ENCODE results near the gene IWS1. TPM values are rescaled to one million over a fixed set of nuclear protein-coding genes. Genes with fewer than 3 reads are reported as not detected.

Gene IWS1
- total RNA-seq, 2 experiments from 2014 or later, result 24.9 to 26.0 TPM

GRCh38 chr2:127564429-127565260, 38.4 kb upstream of the IWS1 start:
- Mint-ChIP-seq H3K36me3 (ENCODE audit: low read depth) (no peaks in the 10 kb centered on the region), H3K27me3 (no peaks in the 10 kb centered on the region), H3K4me3 (no peak overlapping the region), H3K4me1 (ENCODE audit: low read depth) (peaks cover 4% of the 10 kb centered on the region), H3K9me3 (no peaks in the 10 kb centered on the region), H3K27ac (no peak overlapping the region)
- ATAC-seq (ENCODE audit: poor library complexity) (no peak), DNase-seq (no peak)
- ChIA-PET POLR2A (no interaction called here), CTCF (no interaction called here)
- H3K4me3 ChIP-seq (ENCODE audit: low read length), result no peak overlapping the region
- no peaks in the 10 kb centered on the region for H3K36me3 ChIP-seq (ENCODE audit: insufficient read depth, low read length)
- no peak overlapping the region for H3K27ac ChIP-seq (ENCODE audit: low read depth in 1 of 2, low read length in 2 of 2)
- H3K27me3 ChIP-seq (ENCODE audit: control insufficient read depth in 1 of 2, insufficient read depth in 2 of 2, low read length in 2 of 2), result peaks cover 0 to 3% of the 10 kb centered on the region in 2 experiments
- peaks cover 3% of the 10 kb centered on the region for H3K4me1 ChIP-seq (ENCODE audit: insufficient read depth, low read length)
- intact Hi-C loops (cut with DNase I, micrococcal nuclease), result no loop called here
- no peak for TF ChIP-seq CTCF (IDR thresholded peaks at IDR 0.05)
- H3K9me3 ChIP-seq (ENCODE audit: control insufficient read depth in 1 of 2, insufficient read depth in 1 of 2, low read length in 2 of 2), result no peaks in the 10 kb centered on the region

GRCh38 chr2:127563458-127564428, 37.5 kb upstream of the IWS1 start:
- Mint-ChIP-seq H3K27ac (no peak overlapping the region), H3K4me1 (ENCODE audit: low read depth) (peaks cover 4% of the 10 kb centered on the region), H3K9me3 (no peaks in the 10 kb centered on the region), H3K4me3 (no peak overlapping the region), H3K36me3 (ENCODE audit: low read depth) (no peaks in the 10 kb centered on the region), H3K27me3 (peaks cover under 1% of the 10 kb centered on the region)
- DNase-seq, result peak in 3 of 14 experiments; percentile 12 to 31 (median 24)
- ChIA-PET POLR2A (no interaction called here), CTCF (no interaction called here)
- Histone ChIP-seq H3K4me1 (ENCODE audit: insufficient read depth, low read length) (peaks cover 3% of the 10 kb centered on the region), H3K36me3 (ENCODE audit: insufficient read depth, low read length) (no peaks in the 10 kb centered on the region), H3K4me3 (ENCODE audit: low read length) (no peak overlapping the region), H3K27ac (ENCODE audit: low read depth in 1 of 2, low read length in 2 of 2) (no peak overlapping the region), H3K9me3 (ENCODE audit: control insufficient read depth in 1 of 2, insufficient read depth in 1 of 2, low read length in 2 of 2) (peaks cover 0 to 3% of the 10 kb centered on the region in 2 experiments), H3K27me3 (ENCODE audit: control insufficient read depth in 1 of 2, insufficient read depth in 2 of 2, low read length in 2 of 2) (peaks cover 5 to 6% of the 10 kb centered on the region in 2 experiments)
- intact Hi-C loops (cut with DNase I, micrococcal nuclease), result no loop called here
- ATAC-seq (ENCODE audit: poor library complexity), result no peak
- TF ChIP-seq CTCF (IDR thresholded peaks at IDR 0.05), result no peak

- peaks cover 5 to 6% of the 10 kb centered on the region in 2 experiments for H3K27me3 ChIP-seq (ENCODE audit: control insufficient read depth in 1 of 2, insufficient read depth in 2 of 2, low read length in 2 of 2)
- TF ChIP-seq CTCF (IDR thresholded peaks at IDR 0.05), result no peak
- H3K4me1 ChIP-seq (ENCODE audit: insufficient read depth, low read length), result peaks cover 3% of the 10 kb centered on the region
- intact Hi-C loops (cut with DNase I, micrococcal nuclease), result no loop called here
- peaks cover 4% of the 10 kb centered on the region for H3K4me1 Mint-ChIP-seq (ENCODE audit: low read depth)
- H3K4me3 Mint-ChIP-seq, result no peak overlapping the region
- H3K36me3 ChIP-seq (ENCODE audit: insufficient read depth, low read length), result no peaks in the 10 kb centered on the region
- ATAC-seq (ENCODE audit: poor library complexity) (no peak), DNase-seq (no peak)
- ChIA-PET POLR2A (no interaction called here), CTCF (no interaction called here)
- H3K9me3 Mint-ChIP-seq, result no peaks in the 10 kb centered on the region
- no peak overlapping the region for H3K4me3 ChIP-seq (ENCODE audit: low read length)
- no peak overlapping the region for H3K27ac Mint-ChIP-seq
- H3K9me3 ChIP-seq (ENCODE audit: control insufficient read depth in 1 of 2, insufficient read depth in 1 of 2, low read length in 2 of 2), result peaks cover 0 to 3% of the 10 kb centered on the region in 2 experiments
- no peaks in the 10 kb centered on the region for H3K36me3 Mint-ChIP-seq (ENCODE audit: low read depth)
- H3K27me3 Mint-ChIP-seq, result peaks cover 6% of the 10 kb centered on the region
- H3K27ac ChIP-seq (ENCODE audit: low read depth in 1 of 2, low read length in 2 of 2), result no peak overlapping the region
Observed at GRCh38 chr2:127562936-127563335, 36.6 kb upstream of the IWS1 start.

All from CD4-positive, alpha-beta T cell (primary cell).